K562 (cell line): ENCODE results near the gene CGB3. TPM values are rescaled to one million over a fixed set of nuclear protein-coding genes. Genes with fewer than 3 reads are reported as not detected.

ENCODE experiments used
- BHLHE40 ChIP-seq: IDR thresholded peaks from 2 replicates; pipeline ENCODE4 v1.6.1; 2011; ENCODE audit warnings: low read length, improper control_type of control experiment
- CBFA2T2 ChIP-seq: fragments of 450-650 bp; conservative IDR thresholded peaks from 2 replicates; pipeline ENCODE4 v1.6.1; 2017; ENCODE audit warnings: mild to moderate bottlenecking
- CREM ChIP-seq: IDR thresholded peaks from 2 replicates; pipeline ENCODE4 v1.6.1; 2014; ENCODE audit warnings: antibody characterized with exemption, low read depth
- L3MBTL2 ChIP-seq: fragments of 450-650 bp; IDR thresholded peaks from 2 replicates; pipeline ENCODE4 v1.6.1; 2016; ENCODE audit warnings: mild to moderate bottlenecking, moderate library complexity
- POLR2G ChIP-seq: fragments of 200-400 bp; formaldehyde crosslinking; IDR thresholded peaks from 2 replicates; pipeline ENCODE4 v1.6.1; 2017; ENCODE audit warnings: low read depth, mild to moderate bottlenecking, antibody characterized with exemption, low read length, moderate library complexity
- RB1 ChIP-seq: fragments of 450-650 bp; IDR thresholded peaks from 2 replicates; pipeline ENCODE4 v1.6.1; 2017; ENCODE audit warnings: low read depth, mild to moderate bottlenecking
- RBFOX2 ChIP-seq: fragments of 200-400 bp; formaldehyde crosslinking; IDR thresholded peaks from 2 replicates; pipeline ENCODE4 v1.6.1; 2017; ENCODE audit warnings: low read depth, mild to moderate bottlenecking, low read length, moderate library complexity
- ZBTB7A ChIP-seq: IDR thresholded peaks from 2 replicates; pipeline ENCODE4 v1.6.1; 2011; ENCODE audit warnings: low read depth, mild to moderate bottlenecking, low read length, moderate library complexity, borderline replicate concordance; ENCODE audit not compliant: control insufficient read depth
- ZNF217 ChIP-seq: sonication (generic); formaldehyde crosslinking; IDR thresholded peaks from 2 replicates; pipeline ENCODE4 v1.8.0; 2022; ENCODE audit warnings: mild to moderate bottlenecking, missing genetic modification reagents
- ZNF695 ChIP-seq: fragments of 450-650 bp; formaldehyde crosslinking; IDR thresholded peaks from 2 replicates; pipeline ENCODE4 v1.4.0; 2020; ENCODE audit warnings: mild to moderate bottlenecking, moderate library complexity
- polyA plus RNA-seq, 8 experiments: library from polyadenylated mRNA; depleted of rRNA in 4 of 8; stranded (reverse) in 5 of 8; unstranded in 3 of 8; fragments of >200 nt; fragmentation: Nextera tagmentation in 2 of 8; fragmentation: Illumina TruSeq in 1 of 8; extraction: Ambion mirVana in 2 of 8; extraction: Trizol in 1 of 8; gene quantifications; 2 replicates each; pipeline versions ENCODE4 v1.2.1 to v1.2.3, GENCODE V29; 2011 to 2014; ENCODE audit warnings: inconsistent platforms in 1 of 8, missing spikeins in 1 of 8
- total RNA-seq, 7 experiments: library from RNA; depleted of rRNA in 6 of 7; stranded (reverse); fragments of >200 nt in 6 of 7; fragmentation: Illumina TruSeq in 2 of 7; extraction: Trizol in 2 of 7; gene quantifications; 2 replicates each; pipeline versions ENCODE4 v1.2.1 to v1.2.3, GENCODE V29; 2011 to 2021; ENCODE audit warnings: low replicate concordance in 1 of 7
- TF ChIP-seq, protein P1 (sequence below), 2 experiments: IDR thresholded peaks; 2 replicates each; pipeline ENCODE4 v1.6.1; 2012; ENCODE audit warnings: improper control_type of control experiment in 2 of 2, low read depth in 2 of 2, low read length in 2 of 2, borderline replicate concordance in 1 of 2
- TF ChIP-seq, protein P2 (sequence below): sonication (generic); formaldehyde crosslinking; IDR thresholded peaks from 2 replicates; pipeline ENCODE4 v1.8.0; 2022; ENCODE audit warnings: mild to moderate bottlenecking, low read depth, missing genetic modification reagents
- TF ChIP-seq, protein P3 (sequence below), 2 experiments: IDR thresholded peaks; 2 replicates each; pipeline ENCODE4 v1.6.1; 2011; ENCODE audit warnings: borderline replicate concordance in 1 of 2, control low read depth in 1 of 2, low read depth in 1 of 2, low read length in 1 of 2, mild to moderate bottlenecking in 1 of 2, mixed read lengths in 1 of 2, moderate library complexity in 1 of 2; ENCODE audit not compliant: insufficient read depth in 1 of 2, insufficient read length in 1 of 2, poor library complexity in 1 of 2, severe bottlenecking in 1 of 2; ENCODE audit errors: extremely low read depth in 1 of 2

Gene CGB3
- total and polyA plus RNA-seq, 9 of the 15 experiments (the other 6 are each of a cell fraction or from before 2014, with no cell fraction given), result not detected

DNA sequence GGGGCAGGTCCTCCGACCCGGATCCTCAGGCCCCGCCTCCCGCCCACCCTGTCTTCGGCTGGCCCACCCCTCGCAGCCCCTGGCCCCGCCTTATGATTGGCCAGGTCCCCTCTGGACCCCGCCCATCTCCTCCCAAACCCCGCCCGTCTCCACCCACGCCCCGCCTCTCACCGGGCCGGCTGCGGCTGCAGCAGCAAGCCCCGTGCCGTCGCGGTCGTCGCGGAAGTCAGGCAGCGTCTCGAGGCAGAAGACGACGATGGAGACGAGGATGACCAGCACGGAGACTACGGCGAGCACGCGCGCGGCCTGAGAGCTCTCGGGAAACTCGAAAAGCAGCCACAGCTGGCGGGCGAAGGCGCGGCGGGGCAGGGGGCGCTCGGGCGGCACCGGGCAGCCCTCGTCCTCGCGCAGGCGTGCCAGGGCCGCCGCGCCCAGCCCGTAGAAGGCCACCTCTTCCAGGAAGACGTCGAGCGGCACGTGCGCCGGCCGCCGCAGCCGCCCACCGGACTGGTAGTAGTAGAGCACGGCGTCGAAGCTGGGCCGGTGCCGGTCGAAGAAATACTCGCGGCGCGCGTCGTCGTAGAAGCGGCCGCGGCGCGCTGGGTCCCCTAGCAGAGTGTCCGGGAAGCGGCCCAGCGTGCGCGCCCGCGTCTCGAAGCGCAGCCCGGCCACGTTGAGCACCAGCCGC lies 47.9 kb upstream of the CGB3 start (continued):
- peak; percentile 40 for TF ChIP-seq RBFOX2
- peak; percentile 46; the same call in 1 of the 2 replicates for TF ChIP-seq POLR2G
- peak; percentile 86 for TF ChIP-seq L3MBTL2
- TF ChIP-seq, protein P1, sequence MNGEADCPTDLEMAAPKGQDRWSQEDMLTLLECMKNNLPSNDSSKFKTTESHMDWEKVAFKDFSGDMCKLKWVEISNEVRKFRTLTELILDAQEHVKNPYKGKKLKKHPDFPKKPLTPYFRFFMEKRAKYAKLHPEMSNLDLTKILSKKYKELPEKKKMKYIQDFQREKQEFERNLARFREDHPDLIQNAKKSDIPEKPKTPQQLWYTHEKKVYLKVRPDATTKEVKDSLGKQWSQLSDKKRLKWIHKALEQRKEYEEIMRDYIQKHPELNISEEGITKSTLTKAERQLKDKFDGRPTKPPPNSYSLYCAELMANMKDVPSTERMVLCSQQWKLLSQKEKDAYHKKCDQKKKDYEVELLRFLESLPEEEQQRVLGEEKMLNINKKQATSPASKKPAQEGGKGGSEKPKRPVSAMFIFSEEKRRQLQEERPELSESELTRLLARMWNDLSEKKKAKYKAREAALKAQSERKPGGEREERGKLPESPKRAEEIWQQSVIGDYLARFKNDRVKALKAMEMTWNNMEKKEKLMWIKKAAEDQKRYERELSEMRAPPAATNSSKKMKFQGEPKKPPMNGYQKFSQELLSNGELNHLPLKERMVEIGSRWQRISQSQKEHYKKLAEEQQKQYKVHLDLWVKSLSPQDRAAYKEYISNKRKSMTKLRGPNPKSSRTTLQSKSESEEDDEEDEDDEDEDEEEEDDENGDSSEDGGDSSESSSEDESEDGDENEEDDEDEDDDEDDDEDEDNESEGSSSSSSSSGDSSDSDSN (IDR thresholded peaks at IDR 0.05; ENCODE audit: borderline replicate concordance in 1 of 2, low read depth in 2 of 2, low read length in 2 of 2), result 0 out of 4 replicates have a peak, but pooled peaks of 1 of the 2 experiments have one; percentile 26
- no peak for TF ChIP-seq ZNF695 (CRISPR knock-in tag)
- TF ChIP-seq ZBTB7A, result peak; percentile 49; the same call in 1 of the 2 replicates
- TF ChIP-seq, protein P2, sequence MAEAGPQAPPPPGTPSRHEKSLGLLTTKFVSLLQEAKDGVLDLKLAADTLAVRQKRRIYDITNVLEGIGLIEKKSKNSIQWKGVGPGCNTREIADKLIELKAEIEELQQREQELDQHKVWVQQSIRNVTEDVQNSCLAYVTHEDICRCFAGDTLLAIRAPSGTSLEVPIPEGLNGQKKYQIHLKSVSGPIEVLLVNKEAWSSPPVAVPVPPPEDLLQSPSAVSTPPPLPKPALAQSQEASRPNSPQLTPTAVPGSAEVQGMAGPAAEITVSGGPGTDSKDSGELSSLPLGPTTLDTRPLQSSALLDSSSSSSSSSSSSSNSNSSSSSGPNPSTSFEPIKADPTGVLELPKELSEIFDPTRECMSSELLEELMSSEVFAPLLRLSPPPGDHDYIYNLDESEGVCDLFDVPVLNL, result no peak
- peak; percentile 24; the same call in 1 of the 2 replicates for TF ChIP-seq CREM
- TF ChIP-seq CBFA2T2, result no peak
- TF ChIP-seq, protein P3, sequence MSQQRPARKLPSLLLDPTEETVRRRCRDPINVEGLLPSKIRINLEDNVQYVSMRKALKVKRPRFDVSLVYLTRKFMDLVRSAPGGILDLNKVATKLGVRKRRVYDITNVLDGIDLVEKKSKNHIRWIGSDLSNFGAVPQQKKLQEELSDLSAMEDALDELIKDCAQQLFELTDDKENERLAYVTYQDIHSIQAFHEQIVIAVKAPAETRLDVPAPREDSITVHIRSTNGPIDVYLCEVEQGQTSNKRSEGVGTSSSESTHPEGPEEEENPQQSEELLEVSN (IDR thresholded peaks at IDR 0.05; ENCODE audit: borderline replicate concordance in 1 of 2, extremely low read depth in 1 of 2, insufficient read depth in 1 of 2, insufficient read length in 1 of 2, low read depth in 1 of 2, low read length in 1 of 2, poor library complexity in 1 of 2, severe bottlenecking in 1 of 2), result peak; percentile 60 to 96
- TF ChIP-seq ZNF217 (CRISPR knock-in tag), result no peak
- 0 out of 2 replicates have a peak, but pooled peaks have one; percentile 11 for TF ChIP-seq RB1
- peak; percentile 66 for TF ChIP-seq BHLHE40
